Measurements from ENCODE around the gene VKORC1L1. TPM values are rescaled to one million over a fixed set of nuclear protein-coding genes. Genes with fewer than 3 reads are reported as not detected.

VKORC1L1 gene
- total RNA-seq, 2 experiments from 2014 or later = 1.9 to 3.0 TPM

DNA sequence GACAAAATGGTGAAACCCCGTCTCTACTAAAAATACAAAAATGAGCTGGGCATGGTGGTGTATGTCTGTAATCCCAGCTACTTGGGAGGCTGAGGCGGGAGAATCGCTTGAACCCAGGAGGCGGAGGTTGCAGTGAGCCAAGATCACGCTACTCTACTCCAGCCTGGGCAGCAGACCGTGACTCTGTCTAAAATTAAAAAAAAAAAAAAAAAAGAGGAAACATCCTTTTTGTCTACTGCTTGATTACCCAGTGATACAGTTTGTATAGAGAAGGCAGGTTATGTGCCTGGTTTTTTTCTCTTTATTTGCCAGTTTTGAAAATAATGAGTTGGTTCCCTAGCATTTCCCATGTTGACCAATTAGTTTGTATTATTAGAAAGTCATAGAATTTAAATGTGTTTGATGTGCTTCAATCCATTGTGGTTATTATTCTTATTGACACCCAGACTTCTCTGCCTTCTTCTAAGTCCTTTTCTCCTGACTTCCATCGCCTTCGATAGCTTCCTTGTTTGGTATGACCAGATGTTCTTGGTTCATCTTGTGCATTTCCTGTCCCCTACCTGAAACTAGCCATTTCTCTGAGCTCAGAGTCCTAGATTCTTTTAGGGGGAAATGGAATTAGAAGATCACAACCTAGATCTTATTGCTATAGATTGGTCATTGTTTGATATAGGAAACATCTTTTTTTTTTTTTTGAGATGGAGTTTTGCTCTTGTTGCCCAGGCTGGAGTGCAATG, 43.2 kb downstream of the VKORC1L1 start:
- intact Hi-C loops (cut with DNase I, micrococcal nuclease) = no loop called here
- H3K27ac Mint-ChIP-seq = no peak overlapping the region
- TF ChIP-seq, protein P1, sequence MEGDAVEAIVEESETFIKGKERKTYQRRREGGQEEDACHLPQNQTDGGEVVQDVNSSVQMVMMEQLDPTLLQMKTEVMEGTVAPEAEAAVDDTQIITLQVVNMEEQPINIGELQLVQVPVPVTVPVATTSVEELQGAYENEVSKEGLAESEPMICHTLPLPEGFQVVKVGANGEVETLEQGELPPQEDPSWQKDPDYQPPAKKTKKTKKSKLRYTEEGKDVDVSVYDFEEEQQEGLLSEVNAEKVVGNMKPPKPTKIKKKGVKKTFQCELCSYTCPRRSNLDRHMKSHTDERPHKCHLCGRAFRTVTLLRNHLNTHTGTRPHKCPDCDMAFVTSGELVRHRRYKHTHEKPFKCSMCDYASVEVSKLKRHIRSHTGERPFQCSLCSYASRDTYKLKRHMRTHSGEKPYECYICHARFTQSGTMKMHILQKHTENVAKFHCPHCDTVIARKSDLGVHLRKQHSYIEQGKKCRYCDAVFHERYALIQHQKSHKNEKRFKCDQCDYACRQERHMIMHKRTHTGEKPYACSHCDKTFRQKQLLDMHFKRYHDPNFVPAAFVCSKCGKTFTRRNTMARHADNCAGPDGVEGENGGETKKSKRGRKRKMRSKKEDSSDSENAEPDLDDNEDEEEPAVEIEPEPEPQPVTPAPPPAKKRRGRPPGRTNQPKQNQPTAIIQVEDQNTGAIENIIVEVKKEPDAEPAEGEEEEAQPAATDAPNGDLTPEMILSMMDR (IDR thresholded peaks at IDR 0.05) = no peak

DNA sequence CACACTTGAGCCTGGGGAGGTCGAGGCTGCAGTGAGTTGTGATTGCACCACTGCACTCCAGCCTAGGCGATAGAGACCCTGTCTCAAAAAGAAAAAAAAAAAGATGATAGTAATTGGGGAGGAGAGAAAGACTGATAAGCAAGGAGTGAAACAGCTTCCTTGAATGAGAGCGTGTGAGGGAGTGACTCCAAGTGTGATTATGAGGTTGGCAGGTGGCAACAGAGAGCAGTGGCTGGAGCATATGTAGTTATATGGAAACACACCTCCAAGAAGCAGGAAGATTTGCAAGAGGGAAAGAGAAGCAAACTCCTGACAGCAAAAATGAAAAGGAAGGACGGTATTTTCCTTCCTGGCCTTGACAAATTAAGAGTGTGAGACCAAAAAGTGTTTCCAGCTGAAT, 50.4 kb downstream of the VKORC1L1 start:
- no peak overlapping the region for H3K27ac Mint-ChIP-seq
- H3K9me3 Mint-ChIP-seq = no peaks in the 10 kb centered on the region
- Histone ChIP-seq H3K4me1 (ENCODE audit: insufficient read depth, low read length) (no peaks in the 10 kb centered on the region), H3K4me3 (ENCODE audit: low read length) (no peak overlapping the region), H3K9me3 (ENCODE audit: control insufficient read depth in 1 of 2, insufficient read depth in 1 of 2, low read length in 2 of 2) (no peaks in the 10 kb centered on the region), H3K27me3 (ENCODE audit: control insufficient read depth in 1 of 2, insufficient read depth in 2 of 2, low read length in 2 of 2) (no peaks in the 10 kb centered on the region), H3K36me3 (ENCODE audit: insufficient read depth, low read length) (no peaks in the 10 kb centered on the region), H3K27ac (ENCODE audit: low read depth in 1 of 2, low read length in 2 of 2) (no peak overlapping the region)
- intact Hi-C loops (cut with DNase I, micrococcal nuclease) = no loop called here
- ATAC-seq (ENCODE audit: poor library complexity) = no peak
- no peaks in the 10 kb centered on the region for H3K27me3 Mint-ChIP-seq
- TF ChIP-seq, protein P1 (IDR thresholded peaks at IDR 0.05) = no peak
- H3K4me1 Mint-ChIP-seq (ENCODE audit: low read depth) = peaks cover 14% of the 10 kb centered on the region
- no peak for DNase-seq
- ChIA-PET CTCF (no interaction called here), POLR2A (interaction anchor here (0.7 kb wide), 1 partner anchor 707 kb away, joined by 3 read pairs; no protein-coding TSS in a partner anchor)
- no peak overlapping the region for H3K4me3 Mint-ChIP-seq
- H3K36me3 Mint-ChIP-seq (ENCODE audit: low read depth) = peaks cover 15% of the 10 kb centered on the region

More for the DNA sequence above, 43.2 kb downstream of the VKORC1L1 start:
- no peak overlapping the region for H3K4me3 ChIP-seq (ENCODE audit: low read length)
- H3K27ac ChIP-seq (ENCODE audit: low read depth in 1 of 2, low read length in 2 of 2) = no peak overlapping the region
- H3K9me3 ChIP-seq (ENCODE audit: control insufficient read depth in 1 of 2, insufficient read depth in 1 of 2, low read length in 2 of 2) = no peaks in the 10 kb centered on the region
- no peaks in the 10 kb centered on the region for H3K4me1 ChIP-seq (ENCODE audit: insufficient read depth, low read length)
- ATAC-seq (ENCODE audit: poor library complexity) = no peak
- no peaks in the 10 kb centered on the region for H3K36me3 ChIP-seq (ENCODE audit: insufficient read depth, low read length)
- Mint-ChIP-seq H3K4me3 (no peak overlapping the region), H3K4me1 (ENCODE audit: low read depth) (no peaks in the 10 kb centered on the region), H3K9me3 (no peaks in the 10 kb centered on the region), H3K36me3 (ENCODE audit: low read depth) (peaks cover 17% of the 10 kb centered on the region), H3K27me3 (no peaks in the 10 kb centered on the region)
- ChIA-PET CTCF (no interaction called here), POLR2A (no interaction called here)
- no peak for DNase-seq
- H3K27me3 ChIP-seq (ENCODE audit: control insufficient read depth in 1 of 2, insufficient read depth in 2 of 2, low read length in 2 of 2) = no peaks in the 10 kb centered on the region

- Histone ChIP-seq H3K9me3 (ENCODE audit: control insufficient read depth in 1 of 2, insufficient read depth in 1 of 2, low read length in 2 of 2) (no peaks in the 10 kb centered on the region), H3K36me3 (ENCODE audit: insufficient read depth, low read length) (no peaks in the 10 kb centered on the region), H3K27ac (ENCODE audit: low read depth in 1 of 2, low read length in 2 of 2) (no peak overlapping the region), H3K4me3 (ENCODE audit: low read length) (no peak overlapping the region), H3K27me3 (ENCODE audit: control insufficient read depth in 1 of 2, insufficient read depth in 2 of 2, low read length in 2 of 2) (no peaks in the 10 kb centered on the region), H3K4me1 (ENCODE audit: insufficient read depth, low read length) (no peaks in the 10 kb centered on the region)
- no peak for DNase-seq
- CTCF ChIA-PET = interaction anchor here (1.3 kb wide), 1 partner anchor 9 kb away, joined by 3 read pairs; no protein-coding TSS in a partner anchor
- Mint-ChIP-seq H3K4me3 (no peak overlapping the region), H3K36me3 (ENCODE audit: low read depth) (peaks cover 10% of the 10 kb centered on the region), H3K9me3 (no peaks in the 10 kb centered on the region), H3K27ac (no peak overlapping the region), H3K4me1 (ENCODE audit: low read depth) (peaks cover 14% of the 10 kb centered on the region), H3K27me3 (no peaks in the 10 kb centered on the region)
- ATAC-seq (ENCODE audit: poor library complexity) = no peak
- intact Hi-C loops (cut with DNase I, micrococcal nuclease) = no loop called here
- POLR2A ChIA-PET = no interaction called here
- TF ChIP-seq, protein P1 (IDR thresholded peaks at IDR 0.05) = no peak
These were observed 51.3 kb downstream of the VKORC1L1 start for GRCh38 chr7:65924193-65924592.
